HFF-Myc (cell line): Measurements from ENCODE around the gene WDR75.

ENCODE experiments used
- DNase-seq: peaks from one replicate; pipeline ENCODE4 v3.0.0-alpha.2; 2011; ENCODE audit warnings: low read depth; ENCODE audit errors: extremely low read depth
- H3K4me3 ChIP-seq: replicated peaks from 2 replicates; pipeline ENCODE4 v1.5.1; 2011; ENCODE audit warnings: low read depth, mild to moderate bottlenecking, control low read depth, low read length
- CTCF ChIP-seq: IDR thresholded peaks from 2 replicates; pipeline ENCODE4 v1.5.1; 2012; ENCODE audit warnings: mild to moderate bottlenecking, low read depth, low read length, control low read depth; ENCODE audit errors: missing control alignments

Gene WDR75

GRCh38 chr2:189481071-189481470 lies 39.8 kb downstream of the WDR75 start:
- H3K4me3 ChIP-seq: no peak overlapping the region
- no peak for TF ChIP-seq CTCF
- no peak for DNase-seq

- no peak for DNase-seq
- H3K4me3 ChIP-seq: no peak overlapping the region
Measured at GRCh38 chr2:189483571-189483970, 42.3 kb downstream of the WDR75 start.

GRCh38 chr2:189483980-189484740 lies 42.9 kb downstream of the WDR75 start:
- no peak for DNase-seq
- no peak for TF ChIP-seq CTCF
- no peak overlapping the region for H3K4me3 ChIP-seq

More at GRCh38 chr2:189483571-189483970, 42.3 kb downstream of the WDR75 start:
- no peak for TF ChIP-seq CTCF

- TF ChIP-seq CTCF: no peak
- no peak overlapping the region for H3K4me3 ChIP-seq
- DNase-seq: no peak
Measured at GRCh38 chr2:189485146-189485545, 43.9 kb downstream of the WDR75 start.

- DNase-seq: no peak
- no peak for TF ChIP-seq CTCF
- H3K4me3 ChIP-seq: no peak overlapping the region
Measured at GRCh38 chr2:189486237-189486770, 45.0 kb downstream of the WDR75 start.

GRCh38 chr2:189487283-189488007 lies 46.2 kb downstream of the WDR75 start:
- TF ChIP-seq CTCF: no peak
- no peak for DNase-seq
- no peak overlapping the region for H3K4me3 ChIP-seq
